Uterus (tissue), 4 donors: ENCODE results near the gene ZBTB12. TPM values are rescaled to one million over a fixed set of nuclear protein-coding genes. Genes with fewer than 3 reads are reported as not detected.
"Not testable (repeated sequence)": the region's sequence is repeated elsewhere in the genome, so short reads cannot be mapped to it uniquely, and the experiment has no call there.

ENCODE experiments used
- DNase-seq, 2 donors: peaks; one replicate each; pipeline ENCODE4 v3.0.0-alpha.2; 2019 to 2020
- H3K27ac ChIP-seq, 2 donors: fragments of 200-600 bp; sonication (generic); 1 replicate in 1 of 2; 2 replicates in 1 of 2; pipeline ENCODE4 v1.5.1; 2016 to 2018
- H3K27me3 ChIP-seq, 2 donors: fragments of 200-600 bp; sonication (generic); one replicate each; pipeline ENCODE4 v1.5.1; 2018 to 2019; ENCODE audit warnings: control low read depth in 1 of 2
- H3K36me3 ChIP-seq, 2 donors: fragments of 200-600 bp; sonication (generic); one replicate each; pipeline ENCODE4 v1.5.1; 2019; ENCODE audit warnings: control low read depth in 1 of 2
- H3K4me1 ChIP-seq, 2 donors: fragments of 200-600 bp; sonication (generic); one replicate each; pipeline ENCODE4 v1.5.1; 2018 to 2019; ENCODE audit warnings: control low read depth in 1 of 2
- H3K4me3 ChIP-seq, 2 donors: fragments of 200-600 bp; sonication (generic); 1 replicate in 1 of 2; 2 replicates in 1 of 2; pipeline ENCODE4 v1.5.1; 2018 to 2019; ENCODE audit warnings: mild to moderate bottlenecking in 1 of 2
- H3K9me3 ChIP-seq, 2 donors: fragments of 200-600 bp; sonication (generic); one replicate each; pipeline ENCODE4 v1.5.1; 2019; ENCODE audit warnings: control low read depth in 1 of 2
- CTCF ChIP-seq, 4 experiments: fragments of 200-600 bp in 2 of 4; fragments of 450-650 bp in 2 of 4; sonication (generic) in 2 of 4; IDR thresholded peaks; one replicate each; pipeline ENCODE4 v1.5.1; 2016 to 2019; ENCODE audit warnings: antibody characterized with exemption in 4 of 4, mild to moderate bottlenecking in 2 of 4, moderate library complexity in 1 of 4
- POLR2A ChIP-seq, 2 donors: fragments of 450-650 bp; IDR thresholded peaks; one replicate each; pipeline ENCODE4 v1.6.1; 2016; ENCODE audit warnings: antibody characterized with exemption in 2 of 2, mild to moderate bottlenecking in 1 of 2, moderate library complexity in 1 of 2
- intact Hi-C: fragments of 100-400 bp; cut with DNase I; formaldehyde crosslinking; loops from one replicate; pipeline ENCODE4 v1.15.1; 2023; ENCODE audit warnings: low total_unique reads
- total RNA-seq, 4 donors: library from RNA; depleted of rRNA in 3 of 4; stranded (reverse); fragments of >200 nt in 3 of 4; gene quantifications; one replicate each; pipeline versions ENCODE4 v1.1.0 to v1.2.4, GENCODE V29; 2014 to 2023
- donor health status: DM: yes; HTN: yes; CAD: no.

The ZBTB12 gene
- total RNA-seq, 4 donors from 2014 or later = 2.4 to 15.3 (median 11.0) TPM; not detected in 1

GRCh38 chr6:31861919-31862343 lies 40.0 kb downstream of the ZBTB12 start:
- TF ChIP-seq POLR2A (IDR thresholded peaks at IDR 0.05) (no peak), CTCF (IDR thresholded peaks at IDR 0.05) (no peak)
- Histone ChIP-seq H3K27me3 (no peaks in the 10 kb centered on the region), H3K36me3 (no peaks in the 10 kb centered on the region), H3K27ac (peak overlapping the region; percentile 92 to 95), H3K9me3 (no peaks in the 10 kb centered on the region), H3K4me1 (peaks cover 0 to 4% of the 10 kb centered on the region in 2 donors), H3K4me3 (peak overlapping the region; percentile 67 to 90)
- intact Hi-C loops = no loop called here
- no peak for DNase-seq

- TF ChIP-seq CTCF (IDR thresholded peaks at IDR 0.05) (no peak), POLR2A (IDR thresholded peaks at IDR 0.05) (no peak)
- no peak for DNase-seq
- intact Hi-C loops = no loop called here
- H3K4me1 ChIP-seq = peaks cover 0 to 4% of the 10 kb centered on the region in 2 donors
- H3K4me3 ChIP-seq = no peak overlapping the region
- no peaks in the 10 kb centered on the region for H3K9me3 ChIP-seq
- no peaks in the 10 kb centered on the region for H3K27me3 ChIP-seq
- no peak overlapping the region for H3K27ac ChIP-seq
- no peaks in the 10 kb centered on the region for H3K36me3 ChIP-seq
These were observed 40.7 kb downstream of the ZBTB12 start for GRCh38 chr6:31861150-31861549.

GRCh38 chr6:31860349-31860748 lies 41.5 kb downstream of the ZBTB12 start:
- Histone ChIP-seq H3K27ac (no peak overlapping the region), H3K4me3 (no peak overlapping the region), H3K9me3 (no peaks in the 10 kb centered on the region), H3K36me3 (no peaks in the 10 kb centered on the region), H3K4me1 (peaks cover 0 to 4% of the 10 kb centered on the region in 2 donors), H3K27me3 (no peaks in the 10 kb centered on the region)
- no peak for DNase-seq
- intact Hi-C loops = no loop called here
- TF ChIP-seq POLR2A (IDR thresholded peaks at IDR 0.05) (no peak), CTCF (IDR thresholded peaks at IDR 0.05) (no peak)

- H3K4me1 ChIP-seq = peaks cover 0 to 4% of the 10 kb centered on the region in 2 donors
- TF ChIP-seq CTCF (IDR thresholded peaks at IDR 0.05) (no peak), POLR2A (IDR thresholded peaks at IDR 0.05) (no peak)
- no peaks in the 10 kb centered on the region for H3K36me3 ChIP-seq
- H3K4me3 ChIP-seq = no peak overlapping the region
- H3K9me3 ChIP-seq = no peaks in the 10 kb centered on the region
- intact Hi-C loops = no loop called here
- DNase-seq = no peak
- no peaks in the 10 kb centered on the region for H3K27me3 ChIP-seq
- H3K27ac ChIP-seq = no peak overlapping the region
These were observed 42.0 kb downstream of the ZBTB12 start for GRCh38 chr6:31859923-31860322.

GRCh38 chr6:31858707-31859106 lies 43.2 kb downstream of the ZBTB12 start:
- intact Hi-C loops = no loop called here
- H3K36me3 ChIP-seq = no peaks in the 10 kb centered on the region
- TF ChIP-seq CTCF (IDR thresholded peaks at IDR 0.05) (no peak), POLR2A (IDR thresholded peaks at IDR 0.05) (no peak)

GRCh38 chr6:31857774-31858173 lies 44.1 kb downstream of the ZBTB12 start:
- H3K4me1 ChIP-seq, H3K27ac ChIP-seq, H3K4me3 ChIP-seq, H3K9me3 ChIP-seq, H3K27me3 ChIP-seq, DNase-seq, H3K36me3 ChIP-seq, intact Hi-C loops: not testable (repeated sequence)

More at GRCh38 chr6:31858707-31859106, 43.2 kb downstream of the ZBTB12 start:
- no peaks in the 10 kb centered on the region for H3K27me3 ChIP-seq
- H3K4me3 ChIP-seq = no peak overlapping the region
- H3K27ac ChIP-seq = no peak overlapping the region
- peaks cover 0 to 4% of the 10 kb centered on the region in 2 donors for H3K4me1 ChIP-seq
- H3K9me3 ChIP-seq = no peaks in the 10 kb centered on the region
- DNase-seq = no peak

GRCh38 chr6:31851980-31852718 lies 49.7 kb downstream of the ZBTB12 start:
- DNase-seq, H3K36me3 ChIP-seq, intact Hi-C loops, H3K4me1 ChIP-seq, H3K9me3 ChIP-seq, H3K4me3 ChIP-seq, H3K27me3 ChIP-seq, H3K27ac ChIP-seq: not testable (repeated sequence)
